Lung (tissue), 12 donors: Measurements from ENCODE around the gene VSIG2. TPM values are rescaled to one million over a fixed set of nuclear protein-coding genes. Genes with fewer than 3 reads are reported as not detected.
A peak's percentile ranks its signal among the peaks of the same experiment; 100 is the strongest.

Source experiments
- ATAC-seq: fragments of 200-7000 bp; cut with Tn5 transposase; one replicate; pipeline ENCODE4 v1.9.1; 2020; ENCODE audit warnings: moderate number of reproducible peaks; ENCODE audit not compliant: insufficient read depth, low FRiP score
- DNase-seq, 3 donors: peaks; one replicate each; pipeline ENCODE4 v3.0.0-alpha.2; 2013 to 2017
- H3K27ac ChIP-seq, 2 donors: one replicate each; pipeline ENCODE4 v1.5.1; 2013; ENCODE audit warnings: mild to moderate bottlenecking in 2 of 2, moderate library complexity in 2 of 2, control low read depth in 1 of 2, inconsistent platforms in 1 of 2, low read depth in 1 of 2, low read length in 1 of 2
- H3K27me3 ChIP-seq, 3 donors: one replicate each; pipeline ENCODE4 v1.5.1; 2013; ENCODE audit warnings: low read length in 2 of 3; ENCODE audit not compliant: control insufficient read depth in 3 of 3, insufficient read depth in 3 of 3
- H3K36me3 ChIP-seq, 4 donors: one replicate each; pipeline ENCODE4 v1.5.1; 2013; ENCODE audit warnings: low read length in 4 of 4, mild to moderate bottlenecking in 1 of 4, moderate library complexity in 1 of 4; ENCODE audit not compliant: control insufficient read depth in 4 of 4, insufficient read depth in 4 of 4
- H3K4me1 ChIP-seq, 5 donors: one replicate each; pipeline ENCODE4 v1.5.1; 2013; ENCODE audit warnings: low read length in 5 of 5, mild to moderate bottlenecking in 2 of 5, moderate library complexity in 1 of 5; ENCODE audit not compliant: control insufficient read depth in 5 of 5, insufficient read depth in 5 of 5
- H3K4me3 ChIP-seq: one replicate; pipeline ENCODE4 v1.5.1; 2013; ENCODE audit warnings: mild to moderate bottlenecking, control low read depth, moderate library complexity
- H3K9ac ChIP-seq, 2 donors: one replicate each; pipeline ENCODE4 v1.5.1; 2013; ENCODE audit warnings: low read length in 2 of 2, control low read depth in 1 of 2; ENCODE audit not compliant: insufficient read depth in 1 of 2
- H3K9me3 ChIP-seq, 4 donors: one replicate each; pipeline ENCODE4 v1.5.1; 2013; ENCODE audit warnings: low read length in 3 of 4, mild to moderate bottlenecking in 1 of 4, moderate library complexity in 1 of 4; ENCODE audit not compliant: control insufficient read depth in 4 of 4, insufficient read depth in 3 of 4
- WGBS, 2 donors: extraction: QIAGEN DNeasy Blood & Tissue Kit; methylation state at CpG; one replicate each; pipeline ENCODE4 v1.1.7; 2013; 5-methylcytosine and 5-hydroxymethylcytosine counted together
- polyA plus RNA-seq, 2 donors: library from polyadenylated mRNA; stranded (reverse); fragments of 200-250 nt; gene quantifications; one replicate each; pipeline ENCODE4 v1.2.1, GENCODE V29; 2013
- total RNA-seq, 2 donors: library from RNA; depleted of rRNA in 1 of 2; stranded (reverse); fragments of >200 nt in 1 of 2; gene quantifications; one replicate each; pipeline ENCODE4 v1.2.1, GENCODE V29; 2014 to 2021
- TF ChIP-seq, protein P1 (sequence below): IDR thresholded peaks from 2 replicates; pipeline ENCODE4 v1.5.1; 2012; ENCODE audit warnings: mild to moderate bottlenecking; ENCODE audit errors: control extremely low read depth, extremely low read depth
- donor health status: control.
- donor health status: control.
- donor health status: Bipolar disorder and iron deficiency.
- donor health status: healthy.
- donor health status: DM: yes; HTN: yes; CAD: no.

Gene VSIG2
- total and polyA plus RNA-seq, 4 donors = 20.2 to 39.8 (median 25.6) TPM

DNA sequence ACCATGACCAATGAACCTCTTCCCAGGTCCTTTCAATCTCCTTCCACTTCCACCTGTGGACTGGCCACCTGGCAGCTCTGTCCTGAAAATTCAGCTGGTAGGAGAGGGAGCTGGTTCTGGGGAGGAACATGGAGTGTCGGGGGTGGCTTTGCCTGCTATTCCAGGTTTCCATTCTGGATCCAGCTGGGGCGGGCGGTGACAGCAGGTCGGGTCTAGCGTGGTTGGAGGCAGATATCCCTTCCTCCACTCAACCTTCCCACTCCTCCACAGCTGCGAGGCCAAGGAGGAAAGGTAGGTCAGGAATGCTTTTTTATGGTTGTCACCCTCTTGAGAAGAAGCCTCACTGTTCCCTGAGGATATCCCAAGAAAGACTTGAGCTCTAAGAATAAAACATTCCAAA lies 9.0 kb downstream of the VSIG2 start:
- peaks cover 0 to 33% (median 11%) of the 10 kb centered on the region in 5 donors for H3K4me1 ChIP-seq
- no peak overlapping the region for H3K9ac ChIP-seq
- no peak overlapping the region for H3K4me3 ChIP-seq
- H3K27me3 ChIP-seq = peaks cover 0 to 71% (median 55%) of the 10 kb centered on the region in 3 donors
- H3K36me3 ChIP-seq = no peaks in the 10 kb centered on the region
- TF ChIP-seq, protein P1, sequence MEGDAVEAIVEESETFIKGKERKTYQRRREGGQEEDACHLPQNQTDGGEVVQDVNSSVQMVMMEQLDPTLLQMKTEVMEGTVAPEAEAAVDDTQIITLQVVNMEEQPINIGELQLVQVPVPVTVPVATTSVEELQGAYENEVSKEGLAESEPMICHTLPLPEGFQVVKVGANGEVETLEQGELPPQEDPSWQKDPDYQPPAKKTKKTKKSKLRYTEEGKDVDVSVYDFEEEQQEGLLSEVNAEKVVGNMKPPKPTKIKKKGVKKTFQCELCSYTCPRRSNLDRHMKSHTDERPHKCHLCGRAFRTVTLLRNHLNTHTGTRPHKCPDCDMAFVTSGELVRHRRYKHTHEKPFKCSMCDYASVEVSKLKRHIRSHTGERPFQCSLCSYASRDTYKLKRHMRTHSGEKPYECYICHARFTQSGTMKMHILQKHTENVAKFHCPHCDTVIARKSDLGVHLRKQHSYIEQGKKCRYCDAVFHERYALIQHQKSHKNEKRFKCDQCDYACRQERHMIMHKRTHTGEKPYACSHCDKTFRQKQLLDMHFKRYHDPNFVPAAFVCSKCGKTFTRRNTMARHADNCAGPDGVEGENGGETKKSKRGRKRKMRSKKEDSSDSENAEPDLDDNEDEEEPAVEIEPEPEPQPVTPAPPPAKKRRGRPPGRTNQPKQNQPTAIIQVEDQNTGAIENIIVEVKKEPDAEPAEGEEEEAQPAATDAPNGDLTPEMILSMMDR = no peak
- H3K9me3 ChIP-seq = no peaks in the 10 kb centered on the region
- 86 to 96% methylated on average over 6 of the region's 6 CpGs for WGBS, 2 donors
- DNase-seq (no peak), ATAC-seq (no peak)
- no peak overlapping the region for H3K27ac ChIP-seq

DNA sequence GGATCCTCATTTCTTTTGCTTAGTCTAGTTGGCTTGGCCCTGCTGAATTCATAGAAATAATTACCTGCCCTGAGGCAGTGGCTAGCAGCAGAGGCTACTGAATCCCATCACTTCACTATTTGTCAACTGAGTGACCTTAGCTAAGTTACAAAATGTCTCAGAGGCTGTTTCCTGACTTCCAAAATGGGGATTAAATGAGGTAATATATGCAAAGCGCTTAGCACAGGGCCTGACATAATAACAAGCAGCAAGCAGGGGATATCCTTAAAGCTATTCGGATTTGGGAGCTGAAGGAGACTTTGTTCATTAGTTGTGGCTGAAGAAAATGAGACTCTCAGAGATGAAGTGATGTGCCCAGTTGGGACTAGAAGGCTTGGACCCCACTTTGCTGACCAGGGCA lies 9.5 kb downstream of the VSIG2 start:
- DNase-seq = no peak
- Histone ChIP-seq H3K27ac (no peak overlapping the region), H3K4me3 (no peak overlapping the region), H3K9ac (no peak overlapping the region), H3K9me3 (no peaks in the 10 kb centered on the region), H3K36me3 (no peaks in the 10 kb centered on the region), H3K4me1 (peaks cover 0 to 28% (median 10%) of the 10 kb centered on the region in 5 donors), H3K27me3 (peaks cover 0 to 66% (median 51%) of the 10 kb centered on the region in 3 donors)
- WGBS, 2 donors = 82 to 86% methylated on average over 2 of the region's 2 CpGs
- ATAC-seq = no peak
- TF ChIP-seq, protein P1 = no peak

DNA sequence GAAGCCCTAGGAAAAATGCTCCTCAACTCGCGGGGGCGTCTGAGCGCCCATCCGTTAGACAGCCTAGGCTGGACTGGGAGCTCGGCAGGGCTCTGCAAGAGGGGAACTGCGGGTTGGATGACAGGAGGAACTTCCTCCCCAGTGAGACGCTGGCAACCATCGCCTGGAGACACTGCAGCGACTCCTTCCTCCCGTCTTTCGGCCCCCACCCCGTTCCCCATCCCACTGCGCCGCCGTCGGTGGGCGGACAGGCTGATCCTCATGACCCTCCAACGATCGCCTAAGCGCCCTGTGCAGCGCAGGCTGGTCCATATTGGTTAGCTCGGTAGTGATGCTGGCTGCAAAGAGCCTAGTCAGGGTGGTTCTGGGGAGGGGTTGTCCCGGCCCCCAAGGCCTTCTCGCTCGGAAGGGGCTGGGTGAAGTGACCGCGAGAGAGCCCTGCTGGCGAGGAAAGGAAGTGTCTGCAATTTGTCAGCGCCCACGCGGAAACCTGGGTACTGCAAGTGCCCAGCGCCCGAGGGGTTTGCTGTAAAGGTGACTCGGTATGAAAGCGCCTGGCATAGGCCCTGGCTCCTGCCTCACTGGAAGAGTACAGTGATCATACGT lies 11.7 kb downstream of the VSIG2 start:
- H3K9ac ChIP-seq = no peak overlapping the region
- WGBS, 2 donors = 1 to 2% methylated on average over 37 of the region's 37 CpGs

More for the DNA sequence above, 11.7 kb downstream of the VSIG2 start:
- ATAC-seq = peak; percentile 49
- peak in 1 of 3 donors; percentile 24 for DNase-seq
- Histone ChIP-seq H3K4me1 (peaks cover 0 to 14% (median 3%) of the 10 kb centered on the region in 5 donors), H3K9me3 (no peaks in the 10 kb centered on the region), H3K27me3 (peaks cover 0 to 47% (median 42%) of the 10 kb centered on the region in 3 donors), H3K4me3 (peak overlapping the region; percentile 53), H3K27ac (peak overlapping the region in 1 of 2 donors; percentile 29), H3K36me3 (no peaks in the 10 kb centered on the region)
- TF ChIP-seq, protein P1 = no peak
